ENCODE measurements around the gene SIGLEC12.
A peak's percentile ranks its signal among the peaks of the same experiment; 100 is the strongest.

Gene SIGLEC12

GRCh38 chr19:51514866-51515481 lies 13.4 kb upstream of the SIGLEC12 start:
- POLR2A ChIA-PET = no interaction called here
- CTCF ChIA-PET = interaction anchor here (0.7 to 5.7 kb wide), 31 partner anchors 10 to 251 kb away, joined by 3 to 60 read pairs (median 4); partner anchors contain the start of genes SIGLEC14 and SIGLEC6
- peak; percentile 67 for TF ChIP-seq CTCF (IDR thresholded peaks at IDR 0.05; ENCODE audit: control extremely low read depth, extremely low read depth, low read depth, missing control alignments)
- DNase-seq (ENCODE audit: extremely low spot score) = peak; percentile 63

GRCh38 chr19:51513968-51514367 lies 12.4 kb upstream of the SIGLEC12 start:
- POLR2A ChIA-PET = no interaction called here
- DNase-seq (ENCODE audit: extremely low spot score) = no peak
- CTCF ChIA-PET = interaction anchor here (0.9 to 5.7 kb wide), 25 partner anchors 9 to 256 kb away, joined by 3 to 60 read pairs (median 4); partner anchors contain the start of gene SIGLEC6
- TF ChIP-seq CTCF (IDR thresholded peaks at IDR 0.05; ENCODE audit: control extremely low read depth, extremely low read depth, low read depth, missing control alignments) = no peak

- POLR2A ChIA-PET = no interaction called here
These were observed 9.8 kb upstream of the SIGLEC12 start for GRCh38 chr19:51511353-51511752.

GRCh38 chr19:51509823-51510660 lies 8.4 kb upstream of the SIGLEC12 start:
- no peak for DNase-seq (ENCODE audit: extremely low spot score)
- no peak for TF ChIP-seq CTCF (IDR thresholded peaks at IDR 0.05; ENCODE audit: control extremely low read depth, extremely low read depth, low read depth, missing control alignments)
- ChIA-PET CTCF (interaction anchor here (1.1 to 1.6 kb wide), 2 partner anchors 39 to 147 kb away, joined by 3 to 5 read pairs; no protein-coding TSS in a partner anchor), POLR2A (no interaction called here)

More at GRCh38 chr19:51511353-51511752, 9.8 kb upstream of the SIGLEC12 start:
- CTCF ChIA-PET = interaction anchor here (1.1 kb wide), 1 partner anchor 21 kb away, joined by 3 read pairs; the partner anchor contains the start of gene SIGLEC6
- TF ChIP-seq CTCF (IDR thresholded peaks at IDR 0.05; ENCODE audit: control extremely low read depth, extremely low read depth, low read depth, missing control alignments) = peak; percentile 35
- DNase-seq (ENCODE audit: extremely low spot score) = no peak

- POLR2A ChIA-PET = interaction anchor here (0.6 kb wide), 1 partner anchor 1189 kb away, joined by 5 read pairs; no protein-coding TSS in a partner anchor
- DNase-seq (ENCODE audit: extremely low spot score) = no peak
- CTCF ChIA-PET = interaction anchor here (1.1 to 5.4 kb wide), 5 partner anchors 7 to 180 kb away, joined by 3 to 55 read pairs (median 4); no protein-coding TSS in a partner anchor
- no peak for TF ChIP-seq CTCF (IDR thresholded peaks at IDR 0.05; ENCODE audit: control extremely low read depth, extremely low read depth, low read depth, missing control alignments)
These were observed 6.6 kb upstream of the SIGLEC12 start for GRCh38 chr19:51508059-51508733.

- no peak for TF ChIP-seq CTCF (IDR thresholded peaks at IDR 0.05; ENCODE audit: control extremely low read depth, extremely low read depth, low read depth, missing control alignments)
- ChIA-PET CTCF (interaction anchor here (1.1 to 5.4 kb wide), 6 partner anchors 7 to 180 kb away, joined by 3 to 55 read pairs (median 4); no protein-coding TSS in a partner anchor), POLR2A (interaction anchor here (0.6 kb wide), 1 partner anchor 1189 kb away, joined by 5 read pairs; no protein-coding TSS in a partner anchor)
- no peak for DNase-seq (ENCODE audit: extremely low spot score)
These were observed 6.0 kb upstream of the SIGLEC12 start for GRCh38 chr19:51507640-51508058.

Data from GM10248 (cell line).